ENCODE measurements around the gene MGME1. TPM values are rescaled to one million over a fixed set of nuclear protein-coding genes. Genes with fewer than 3 reads are reported as not detected.
A peak's percentile ranks its signal among the peaks of the same experiment; 100 is the strongest.

Gene MGME1
- total and polyA plus RNA-seq, 2 of the 13 experiments (the other 11 are each of a cell fraction or from before 2014, with no cell fraction given): 36.7 to 66.6 TPM

- TF ChIP-seq KMT2B (CRISPR knock-in tag; IDR thresholded peaks at IDR 0.05): no peak
- no peak for TF ChIP-seq ARNTL (CRISPR knock-in tag; IDR thresholded peaks at IDR 0.05)
- TF ChIP-seq ZNF615 (CRISPR knock-in tag; IDR thresholded peaks at IDR 0.05; ENCODE audit: borderline replicate concordance): no peak
- TF ChIP-seq NFIB (CRISPR knock-in tag; IDR thresholded peaks at IDR 0.05; ENCODE audit: borderline replicate concordance): no peak
- no peak for TF ChIP-seq PTBP1 (IDR thresholded peaks at IDR 0.05; ENCODE audit: low read depth, low read length, poor library complexity, severe bottlenecking)
- TF ChIP-seq ZNF720 (CRISPR knock-in tag; IDR thresholded peaks at IDR 0.05): no peak
- TF ChIP-seq MXD3 (CRISPR knock-in tag; IDR thresholded peaks at IDR 0.05): peak; percentile 70; the same call in 1 of the 2 replicates
- no peak for TF ChIP-seq ZNF468 (CRISPR knock-in tag; IDR thresholded peaks at IDR 0.05)
- TF ChIP-seq NRL (CRISPR knock-in tag; IDR thresholded peaks at IDR 0.05; ENCODE audit: borderline replicate concordance): peak; percentile 96
- TF ChIP-seq ZNF142 (CRISPR knock-in tag; IDR thresholded peaks at IDR 0.05): no peak
- TF ChIP-seq ZNF576 (CRISPR knock-in tag; IDR thresholded peaks at IDR 0.05): no peak
- no peak for TF ChIP-seq ZNF124 (CRISPR knock-in tag; IDR thresholded peaks at IDR 0.05)
- no peak for TF ChIP-seq TFAP4 (IDR thresholded peaks at IDR 0.05; ENCODE audit: borderline replicate concordance, low read depth)
- no peak for TF ChIP-seq ETV5 (CRISPR knock-in tag; IDR thresholded peaks at IDR 0.05; ENCODE audit: borderline replicate concordance)
- no peak; the same call in 1 of the 2 replicates for TF ChIP-seq ZNF740 (CRISPR knock-in tag; IDR thresholded peaks at IDR 0.05)
- no peak for TF ChIP-seq CBX1 (IDR thresholded peaks at IDR 0.05; ENCODE audit: low read depth)
- no peak for TF ChIP-seq KAT8 (CRISPR knock-in tag; IDR thresholded peaks at IDR 0.05)
- no peak for TF ChIP-seq AHR (CRISPR knock-in tag; IDR thresholded peaks at IDR 0.05)
- TF ChIP-seq TAF1 (CRISPR knock-in tag; IDR thresholded peaks at IDR 0.05): 0 out of 2 replicates have a peak, but pooled peaks have one; percentile 11
- no peak for TF ChIP-seq AGO2 (optimal IDR thresholded peaks at IDR 0.05; ENCODE audit: low read depth, low read length)
- TF ChIP-seq NFE2L1 (CRISPR knock-in tag; IDR thresholded peaks at IDR 0.05; ENCODE audit: borderline replicate concordance): no peak
- no peak for TF ChIP-seq CBX2 (IDR thresholded peaks at IDR 0.05; ENCODE audit: low read depth, low read length)
- no peak for TF ChIP-seq CBX2 (CRISPR knock-in tag; IDR thresholded peaks at IDR 0.05; ENCODE audit: low read depth)
- no peak for TF ChIP-seq ZNF354B (CRISPR knock-in tag; IDR thresholded peaks at IDR 0.05)
Observed at GRCh38 chr20:18007534-18008292, 38.9 kb downstream of the MGME1 start (continued).

Measured in HepG2 (cell line).